ENCODE results near the gene SCRT2.
"Not testable (repeated sequence)": the region's sequence is repeated elsewhere in the genome, so short reads cannot be mapped to it uniquely, and the experiment has no call there.

Gene SCRT2

DNA sequence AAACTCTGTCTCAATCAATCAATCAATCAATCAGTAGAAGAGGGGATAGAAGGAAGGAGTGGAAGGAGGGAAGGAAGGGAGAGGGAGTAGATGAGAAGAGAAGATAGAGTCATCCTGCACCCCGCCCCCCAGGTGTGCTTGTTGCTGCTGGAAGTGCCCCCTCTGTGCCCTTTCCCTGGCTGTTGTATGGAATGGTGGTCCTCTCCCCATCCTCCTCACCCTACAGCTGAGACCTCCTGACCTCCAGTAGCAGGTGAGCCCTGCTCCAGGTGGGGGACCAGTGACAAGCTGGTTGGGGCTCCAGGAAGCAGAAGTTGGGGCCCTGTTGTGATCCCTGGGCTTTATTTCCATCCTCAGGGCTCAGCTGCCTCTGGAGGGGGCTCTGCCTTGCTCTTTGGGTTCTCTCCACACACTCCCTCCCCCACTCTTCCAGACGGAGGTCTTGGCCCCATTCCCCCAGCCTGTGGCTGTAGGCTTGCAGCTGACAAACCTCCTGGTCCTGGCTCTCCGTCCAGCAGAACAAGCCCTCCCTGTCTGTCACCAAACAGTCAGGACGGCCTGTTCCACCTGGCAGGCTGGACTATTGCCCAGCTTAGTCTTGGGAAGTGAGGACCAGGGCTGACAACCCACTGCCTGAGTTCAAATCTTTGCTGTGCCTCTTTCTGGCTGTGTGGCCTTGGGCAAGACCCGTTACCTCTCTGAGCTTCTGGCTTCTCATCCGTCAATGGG is 26.0 kb upstream of the SCRT2 start:
- DNase-seq (ENCODE audit: low read depth in 4 of 4, low spot score in 1 of 4) = no peak

- DNase-seq (ENCODE audit: low read depth in 4 of 4, low spot score in 1 of 4) = no peak
Observed at GRCh38 chr20:699811-700338, 24.3 kb upstream of the SCRT2 start.

GRCh38 chr20:699342-699741 is 23.7 kb upstream of the SCRT2 start:
- DNase-seq (ENCODE audit: low read depth in 4 of 4, low spot score in 1 of 4) = no peak

GRCh38 chr20:698276-698675 is 22.7 kb upstream of the SCRT2 start:
- DNase-seq (ENCODE audit: low read depth in 4 of 4, low spot score in 1 of 4) = no peak

GRCh38 chr20:697826-698225 is 22.2 kb upstream of the SCRT2 start:
- no peak for DNase-seq (ENCODE audit: low read depth in 4 of 4, low spot score in 1 of 4)

GRCh38 chr20:695165-695866 is 19.7 kb upstream of the SCRT2 start:
- no peak for DNase-seq (ENCODE audit: low read depth in 4 of 4, low spot score in 1 of 4)

- DNase-seq (ENCODE audit: low read depth in 4 of 4, low spot score in 1 of 4) = no peak
Observed at GRCh38 chr20:694496-694895, 18.9 kb upstream of the SCRT2 start.

- not testable (repeated sequence) for DNase-seq (ENCODE audit: low read depth in 4 of 4, low spot score in 1 of 4)
Observed at GRCh38 chr20:693786-694185, 18.2 kb upstream of the SCRT2 start.

- no peak for DNase-seq (ENCODE audit: low read depth in 4 of 4, low spot score in 1 of 4)
Observed at GRCh38 chr20:692044-692443, 16.4 kb upstream of the SCRT2 start.

- no peak for DNase-seq (ENCODE audit: low read depth in 4 of 4, low spot score in 1 of 4)
Observed at GRCh38 chr20:689947-690346, 14.3 kb upstream of the SCRT2 start.

- DNase-seq (ENCODE audit: low read depth in 4 of 4, low spot score in 1 of 4) = no peak
Observed at GRCh38 chr20:689348-689747, 13.7 kb upstream of the SCRT2 start.

- DNase-seq (ENCODE audit: low read depth in 4 of 4, low spot score in 1 of 4) = no peak
Observed at GRCh38 chr20:688809-689212, 13.2 kb upstream of the SCRT2 start.

- DNase-seq (ENCODE audit: low read depth in 4 of 4, low spot score in 1 of 4) = no peak
Observed at GRCh38 chr20:687468-688203, 12.0 kb upstream of the SCRT2 start.

- DNase-seq (ENCODE audit: low read depth in 4 of 4, low spot score in 1 of 4) = no peak
Observed at GRCh38 chr20:684676-685319, 9.2 kb upstream of the SCRT2 start.

DNA sequence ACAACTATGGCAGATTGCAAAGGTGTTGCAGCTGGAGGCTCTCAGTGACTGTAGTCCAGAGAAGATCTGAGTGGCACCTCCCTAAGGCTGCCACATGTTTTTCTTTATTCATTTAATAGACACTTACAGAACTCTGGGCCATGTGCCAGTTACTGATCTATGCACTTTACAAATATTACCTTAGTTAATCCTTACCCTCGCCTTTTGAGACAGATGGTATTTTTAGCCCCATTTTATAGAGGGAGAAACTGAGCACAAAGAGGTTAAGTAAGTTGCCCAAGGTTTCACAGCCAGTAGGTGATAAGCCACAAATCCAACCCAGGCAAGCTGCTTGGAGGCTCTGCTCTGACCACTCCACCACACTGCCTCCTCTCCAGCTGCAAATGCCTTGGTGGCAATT is 6.5 kb upstream of the SCRT2 start:
- DNase-seq (ENCODE audit: low read depth in 4 of 4, low spot score in 1 of 4) = no peak

GRCh38 chr20:680638-681187 is 5.1 kb upstream of the SCRT2 start:
- DNase-seq (ENCODE audit: low read depth in 4 of 4, low spot score in 1 of 4) = no peak

GRCh38 chr20:677957-678356 is 2.4 kb upstream of the SCRT2 start:
- DNase-seq (ENCODE audit: low read depth in 4 of 4, low spot score in 1 of 4) = no peak

DNA sequence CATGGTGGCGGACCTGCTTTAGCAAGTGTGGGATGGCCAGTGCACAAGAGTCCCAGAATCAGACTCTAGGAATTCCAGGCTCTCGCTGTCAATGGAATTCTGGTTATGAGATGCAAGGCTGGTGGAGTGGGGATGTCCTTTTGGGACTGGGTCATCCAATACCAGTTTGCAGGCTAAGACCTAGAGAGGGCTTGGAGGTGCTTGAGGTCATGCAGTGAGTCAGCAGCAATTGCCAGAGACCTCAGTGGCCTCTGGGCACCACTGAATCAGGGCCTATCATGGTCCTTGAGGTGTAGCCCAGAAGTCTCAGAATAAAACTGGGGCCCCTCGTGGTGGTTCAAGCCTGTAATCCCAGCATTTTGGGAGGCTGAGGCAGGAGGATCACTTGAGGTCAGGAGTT is 1.4 kb upstream of the SCRT2 start:
- DNase-seq (ENCODE audit: low read depth in 4 of 4, low spot score in 1 of 4) = no peak

GRCh38 chr20:676315-676937 is 824 bp upstream of the SCRT2 start:
- DNase-seq (ENCODE audit: low read depth in 4 of 4, low spot score in 1 of 4) = no peak

DNA sequence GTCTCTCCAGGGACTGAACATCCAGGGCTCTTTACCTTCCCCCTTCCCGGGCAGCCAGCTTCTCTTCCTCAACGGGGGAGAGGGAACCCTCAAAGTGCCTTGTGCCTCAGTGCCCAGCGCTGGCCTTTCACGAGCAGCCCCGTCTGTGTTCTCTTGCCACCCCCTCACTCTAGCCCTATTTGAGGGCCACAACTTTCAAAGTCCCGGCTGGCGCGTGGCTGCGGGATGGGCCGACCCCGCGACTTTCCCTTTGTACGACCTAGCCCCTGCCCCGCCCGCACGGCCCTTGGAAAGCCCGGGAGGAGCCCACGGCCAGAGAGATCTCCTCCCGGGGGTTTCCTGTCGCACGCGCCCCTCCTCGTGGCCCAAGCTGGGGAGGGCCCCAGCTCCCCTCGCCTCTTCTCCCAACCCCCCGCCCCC is 559 bp downstream of the SCRT2 start:
- no peak for DNase-seq (ENCODE audit: low read depth in 4 of 4, low spot score in 1 of 4)

- no peak for DNase-seq (ENCODE audit: low read depth in 4 of 4, low spot score in 1 of 4)
Observed at GRCh38 chr20:673603-674001, 2.0 kb downstream of the SCRT2 start.

All from stimulated activated CD4-positive, alpha-beta T cell treated with anti-CD3 and anti-CD28 coated beads, Interleukin-1b, Interleukin-23, amount 100 ng/mL, for 24 hours (primary cell).